HepG2 (cell line): ENCODE results near the gene C2orf49. TPM values are rescaled to one million over a fixed set of nuclear protein-coding genes. Genes with fewer than 3 reads are reported as not detected.

Source experiments
- ATAC-seq: fragments of 200-7000 bp; cut with Tn5 transposase; 3 replicates; pipeline ENCODE4 v1.9.1; 2020; ENCODE audit warnings: mild to moderate bottlenecking, moderate library complexity
- BruUV-seq: library from RNA; stranded (reverse); fragments of 400-500 nt; replicated peaks from 2 replicates; lab custom pipeline; 2021; lab: Mats Ljungman, UMichigan
- CTCF ChIA-PET: fragments of 300-600 bp; formaldehyde crosslinking; extraction: SDS; loops from one replicate; lab custom pipeline; 2021; ENCODE audit warnings: low total read pairs, inconsistent platforms, low intra/inter-chr PET ratio; lab: Yijun Ruan, JAX
- POLR2A ChIA-PET: fragments of 350-600 bp; sonication (Branson Sonifier 250); formaldehyde crosslinking; loops from one replicate; lab custom pipeline; 2020; ENCODE audit warnings: antibody characterized with exemption, inconsistent platforms; lab: Yijun Ruan, JAX
- DNase-seq: peaks from one replicate; pipeline ENCODE4 v3.0.0-alpha.2; 2015; ENCODE audit warnings: low spot score
- FAIRE-seq: peaks from 3 replicates; lab custom pipeline; 2011; peaks lifted over from hg19 to GRCh38; lab: Jason Lieb, UNC
- H2AFZ ChIP-seq: one replicate; pipeline ENCODE4 v1.6.1; 2011; ENCODE audit warnings: low read length, inconsistent platforms
- H3K27ac ChIP-seq: fragments of 300-600 bp; 3 replicates; pipeline ENCODE4 v1.8.0; 2011; ENCODE audit warnings: mixed run types, mild to moderate bottlenecking, mixed read lengths, low read length, inconsistent platforms; ENCODE audit not compliant: insufficient read depth; ENCODE audit errors: extremely low read length
- H3K27me3 ChIP-seq, 2 experiments: fragments of 200-600 bp in 1 of 2; 2 replicates in 1 of 2; 3 replicates in 1 of 2; pipeline versions ENCODE4 v1.6.0 to v1.8.0; 2011; ENCODE audit warnings: low read length in 2 of 2, mild to moderate bottlenecking in 2 of 2, moderate library complexity in 2 of 2, inconsistent platforms in 1 of 2; ENCODE audit not compliant: insufficient read depth in 2 of 2, control insufficient read depth in 1 of 2
- H3K36me3 ChIP-seq, 2 experiments: fragments of 200-600 bp in 1 of 2; replicated peaks in 1 of 2; 2 replicates in 1 of 2; 3 replicates in 1 of 2; pipeline versions ENCODE4 v1.5.1 to v1.8.0; 2011; ENCODE audit warnings: low read length in 2 of 2, inconsistent platforms in 1 of 2; ENCODE audit not compliant: insufficient read depth in 2 of 2, control insufficient read depth in 1 of 2
- H3K4me1 ChIP-seq: 2 replicates; pipeline ENCODE4 v1.5.1; 2012; ENCODE audit warnings: low read length, inconsistent platforms; ENCODE audit not compliant: insufficient read depth
- H3K4me2 ChIP-seq: 2 replicates; pipeline ENCODE4 v1.6.0; 2011; ENCODE audit warnings: low read depth, low read length, inconsistent platforms
- H3K4me3 ChIP-seq, 3 experiments: fragments of 200-600 bp in 1 of 3; sonication (generic), shearing (Covaris generic) in 1 of 3; replicated peaks in 1 of 3; 2 replicates each; pipeline ENCODE4 v1.5.1; 2011 to 2016; ENCODE audit warnings: low read length in 3 of 3, inconsistent platforms in 2 of 3, low read depth in 2 of 3, mild to moderate bottlenecking in 2 of 3, control low read depth in 1 of 3, mixed read lengths in 1 of 3; ENCODE audit not compliant: insufficient read depth in 1 of 3
- H3K79me2 ChIP-seq: one replicate; pipeline ENCODE4 v1.6.1; 2011; ENCODE audit warnings: low read length, inconsistent platforms; ENCODE audit not compliant: insufficient read depth
- H3K9ac ChIP-seq: 2 replicates; pipeline ENCODE4 v1.6.0; 2011; ENCODE audit warnings: mild to moderate bottlenecking, low read depth, low read length, inconsistent platforms; ENCODE audit not compliant: insufficient read depth
- H3K9me3 ChIP-seq: 2 replicates; pipeline ENCODE4 v1.5.1; 2012; ENCODE audit warnings: mild to moderate bottlenecking, low read length
- H4K20me1 ChIP-seq: 2 replicates; pipeline ENCODE4 v1.6.0; 2011; ENCODE audit warnings: inconsistent platforms, mild to moderate bottlenecking, low read length, moderate library complexity; ENCODE audit not compliant: insufficient read depth
- BRF2 ChIP-seq: sonication (generic); formaldehyde crosslinking; IDR thresholded peaks from 2 replicates; pipeline ENCODE4 v1.8.1; 2022; ENCODE audit warnings: mild to moderate bottlenecking, missing genetic modification reagents
- CBX5 ChIP-seq: sonication (generic); formaldehyde crosslinking; IDR thresholded peaks from 2 replicates; pipeline ENCODE4 v1.4.0; 2020; ENCODE audit warnings: missing genetic modification reagents, borderline replicate concordance
- MED13 ChIP-seq: sonication (generic); formaldehyde crosslinking; IDR thresholded peaks from 2 replicates; pipeline ENCODE4 v1.5.0; 2020; ENCODE audit warnings: missing genetic modification reagents
- NAIF1 ChIP-seq: sonication (generic); formaldehyde crosslinking; IDR thresholded peaks from 2 replicates; pipeline ENCODE4 v1.5.0; 2020; ENCODE audit warnings: mild to moderate bottlenecking, missing genetic modification reagents, borderline replicate concordance
- NFKB2 ChIP-seq: sonication (generic); formaldehyde crosslinking; IDR thresholded peaks from 2 replicates; pipeline ENCODE4 v1.4.0; 2020; ENCODE audit warnings: missing genetic modification reagents, borderline replicate concordance
- REXO4 ChIP-seq: sonication (generic); formaldehyde crosslinking; IDR thresholded peaks from 2 replicates; pipeline ENCODE4 v1.8.0; 2022; ENCODE audit warnings: missing genetic modification reagents, mild to moderate bottlenecking, borderline replicate concordance
- SOX6 ChIP-seq, 2 experiments: fragments of 450-650 bp in 1 of 2; sonication (generic) in 1 of 2; formaldehyde crosslinking in 1 of 2; IDR thresholded peaks; 2 replicates each; pipeline versions ENCODE4 v1.4.0 to v1.6.1; 2017 to 2020; ENCODE audit warnings: antibody characterized with exemption in 1 of 2, mild to moderate bottlenecking in 1 of 2, missing genetic modification reagents in 1 of 2
- ZBTB37 ChIP-seq: sonication (generic); formaldehyde crosslinking; IDR thresholded peaks from 2 replicates; pipeline ENCODE4 v1.4.0; 2020; ENCODE audit warnings: mild to moderate bottlenecking, missing genetic modification reagents
- ZFY ChIP-seq: sonication (generic); formaldehyde crosslinking; IDR thresholded peaks from 2 replicates; pipeline ENCODE4 v1.4.0; 2020; ENCODE audit warnings: missing genetic modification reagents
- ZNF639 ChIP-seq: conservative IDR thresholded peaks from 2 replicates; pipeline ENCODE4 v1.6.1; 2018; ENCODE audit warnings: missing genetic modification reagents
- ZNF749 ChIP-seq: sonication (generic); formaldehyde crosslinking; IDR thresholded peaks from 2 replicates; pipeline ENCODE4 v1.8.0; 2022; ENCODE audit warnings: mild to moderate bottlenecking, missing genetic modification reagents, moderate library complexity, borderline replicate concordance
- ZNF792 ChIP-seq: IDR thresholded peaks from 2 replicates; pipeline ENCODE4 v1.6.1; 2016
- WGBS: methylation state at CpG from one replicate; pipeline ENCODE4 v1.1.6; 2017; ENCODE audit warnings: low lambda C conversion rate; 5-methylcytosine and 5-hydroxymethylcytosine counted together
- in situ Hi-C: cut with HindIII; loops from 2 replicates; pipeline ENCODE4 v1.10.0; 2017; ENCODE audit warnings: low pct_unique_long_range_greater_than_20kb; ENCODE audit not compliant: extremely low pct_ligation_motif_present
- intact Hi-C: fragments of 100-400 bp; cut with micrococcal nuclease; formaldehyde crosslinking; loops from one replicate; pipeline ENCODE4 v1.10.0; 2022; ENCODE audit not compliant: unreplicated experiment
- polyA plus RNA-seq, 8 experiments: library from polyadenylated mRNA; depleted of rRNA in 3 of 8; stranded (reverse) in 7 of 8; unstranded in 1 of 8; fragments of >200 nt; fragmentation: Illumina TruSeq in 4 of 8; extraction: Trizol in 4 of 8; gene quantifications; 2 replicates each; pipeline versions ENCODE4 v1.2.1 to v1.2.3, GENCODE V29; 2011 to 2016; ENCODE audit warnings: low read depth in 4 of 8, missing spikeins in 1 of 8, mixed read lengths in 1 of 8; ENCODE audit not compliant: insufficient read depth in 1 of 8
- total RNA-seq, 5 experiments: library from RNA; depleted of rRNA; stranded (reverse); fragments of >200 nt; fragmentation: Illumina TruSeq; extraction: Trizol; gene quantifications; 2 replicates each; pipeline ENCODE4 v1.2.3, GENCODE V29; 2016; ENCODE audit warnings: low read depth in 1 of 5
- TF ChIP-seq, protein P1 (sequence below): sonication (generic); formaldehyde crosslinking; IDR thresholded peaks from 2 replicates; pipeline ENCODE4 v1.5.0; 2020; ENCODE audit warnings: mild to moderate bottlenecking, missing genetic modification reagents

C2orf49 gene
- total and polyA plus RNA-seq, 2 of the 13 experiments (the other 11 are each of a cell fraction or from before 2014, with no cell fraction given) = 24.7 to 28.8 TPM

DNA sequence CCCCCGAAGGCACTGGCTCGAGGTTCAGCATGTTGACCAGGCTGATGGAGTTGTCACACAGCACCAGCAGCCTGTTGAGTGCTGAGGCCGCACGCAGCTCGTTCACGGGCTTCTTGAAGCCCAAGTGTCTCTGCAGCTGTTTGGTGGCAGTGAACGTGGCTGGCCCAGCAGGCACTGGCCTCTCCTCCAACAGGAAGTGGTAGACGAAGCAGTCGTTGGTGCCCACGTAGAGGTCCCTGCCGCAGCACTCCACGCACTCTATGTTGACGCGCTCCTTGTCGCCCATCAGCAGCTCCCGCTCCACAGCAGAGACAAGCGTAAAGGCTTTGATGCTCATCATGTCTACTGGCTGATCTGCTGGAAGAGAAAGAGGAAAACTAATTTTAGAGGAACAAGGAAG is 29.4 kb upstream of the C2orf49 start (continued):
- TF ChIP-seq, protein P1, sequence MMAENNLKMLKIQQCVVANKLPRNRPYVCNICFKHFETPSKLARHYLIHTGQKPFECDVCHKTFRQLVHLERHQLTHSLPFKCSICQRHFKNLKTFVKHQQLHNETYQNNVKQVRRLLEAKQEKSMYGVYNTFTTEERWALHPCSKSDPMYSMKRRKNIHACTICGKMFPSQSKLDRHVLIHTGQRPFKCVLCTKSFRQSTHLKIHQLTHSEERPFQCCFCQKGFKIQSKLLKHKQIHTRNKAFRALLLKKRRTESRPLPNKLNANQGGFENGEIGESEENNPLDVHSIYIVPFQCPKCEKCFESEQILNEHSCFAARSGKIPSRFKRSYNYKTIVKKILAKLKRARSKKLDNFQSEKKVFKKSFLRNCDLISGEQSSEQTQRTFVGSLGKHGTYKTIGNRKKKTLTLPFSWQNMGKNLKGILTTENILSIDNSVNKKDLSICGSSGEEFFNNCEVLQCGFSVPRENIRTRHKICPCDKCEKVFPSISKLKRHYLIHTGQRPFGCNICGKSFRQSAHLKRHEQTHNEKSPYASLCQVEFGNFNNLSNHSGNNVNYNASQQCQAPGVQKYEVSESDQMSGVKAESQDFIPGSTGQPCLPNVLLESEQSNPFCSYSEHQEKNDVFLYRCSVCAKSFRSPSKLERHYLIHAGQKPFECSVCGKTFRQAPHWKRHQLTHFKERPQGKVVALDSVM (CRISPR knock-in tag) = no peak
- TF ChIP-seq SOX6 (IDR thresholded peaks at IDR 0.05) (no peak), SOX6 (CRISPR knock-in tag; IDR thresholded peaks at IDR 0.05) (no peak), MED13 (no peak), NFKB2 (CRISPR knock-in tag) (no peak)

- Histone ChIP-seq H3K4me3 (no peak overlapping the region), H2AFZ (no peak overlapping the region), H3K27me3 (no peaks in the 10 kb centered on the region), H3K4me1 (no peaks in the 10 kb centered on the region), H3K36me3 (peaks cover 26 to 29% of the 10 kb centered on the region in 2 experiments)
- CTCF ChIA-PET = no interaction called here
- POLR2A ChIA-PET = no interaction called here
- WGBS = 96% methylated on average over 15 of the region's 15 CpGs
- no peak for DNase-seq
- no TSS peak for BruUV-seq
- FAIRE-seq = no peak
- intact Hi-C loops = no loop called here
- in situ Hi-C loops = no loop called here
- TF ChIP-seq BRF2 (no peak), REXO4 (CRISPR knock-in tag) (no peak), ZNF792 (CRISPR knock-in tag) (no peak), ZFY (no peak), ZNF749 (CRISPR knock-in tag) (no peak), ZNF639 (no peak), NAIF1 (CRISPR knock-in tag) (no peak), ZBTB37 (CRISPR knock-in tag) (no peak), CBX5 (no peak)
- TF ChIP-seq, all 625 proteins: peak for 0
- no peak for ATAC-seq
- Histone ChIP-seq H4K20me1 (peaks cover 11% of the 10 kb centered on the region; the same call in 1 of the 2 replicates), H3K9ac (no peak overlapping the region), H3K79me2 (peaks cover 49% of the 10 kb centered on the region), H3K4me2 (no peak overlapping the region), H3K27ac (no peak overlapping the region), H3K9me3 (no peaks in the 10 kb centered on the region)
Measured at GRCh38 chr2:105308382-105309146, 28.8 kb upstream of the C2orf49 start.
